Suppressor macrophage (primary cell): ENCODE measurements around the gene TMPRSS11B.
"Not testable (repeated sequence)": the region's sequence is repeated elsewhere in the genome, so short reads cannot be mapped to it uniquely, and the experiment has no call there.

ENCODE experiments used
- DNase-seq, 4 experiments: peaks; one replicate each; pipeline ENCODE4 v3.0.0-alpha.2; 2020 to 2022
- total RNA-seq, 17 experiments: gene quantifications; one replicate each; lab custom pipeline; 2026; ENCODE audit warnings: mixed read lengths in 6 of 17, inconsistent platforms in 3 of 17; lab: John Stamatoyannopoulos, UW

The TMPRSS11B gene
- total RNA-seq = 0 to 1.7 (median 0) reads per million in 17 experiments

DNA sequence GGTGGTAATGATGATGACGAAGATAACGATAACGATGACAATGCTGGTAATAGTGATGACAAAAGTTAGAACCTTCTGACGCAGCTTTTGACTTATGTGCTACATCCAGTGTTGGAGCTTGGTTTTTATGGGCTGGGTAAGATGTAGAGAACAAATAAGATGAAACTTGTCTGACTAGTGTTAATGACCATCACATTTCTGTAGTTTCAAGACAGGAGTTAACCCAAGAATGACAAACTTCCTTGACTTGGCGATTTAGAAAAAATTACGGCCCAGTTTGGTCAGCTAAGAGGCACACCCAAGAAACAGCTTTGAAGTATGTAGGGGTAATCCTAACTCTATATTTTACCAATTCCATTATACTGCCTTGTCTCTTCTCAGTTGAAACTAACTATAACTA lies at the start of gene TMPRSS11B:
Gene TMPRSS11B, minus strand, starts transcription at position 101 of the 400 bp plus-strand sequence. CDS start 136 bp downstream, outside the sequence.
- no peak for DNase-seq

DNA sequence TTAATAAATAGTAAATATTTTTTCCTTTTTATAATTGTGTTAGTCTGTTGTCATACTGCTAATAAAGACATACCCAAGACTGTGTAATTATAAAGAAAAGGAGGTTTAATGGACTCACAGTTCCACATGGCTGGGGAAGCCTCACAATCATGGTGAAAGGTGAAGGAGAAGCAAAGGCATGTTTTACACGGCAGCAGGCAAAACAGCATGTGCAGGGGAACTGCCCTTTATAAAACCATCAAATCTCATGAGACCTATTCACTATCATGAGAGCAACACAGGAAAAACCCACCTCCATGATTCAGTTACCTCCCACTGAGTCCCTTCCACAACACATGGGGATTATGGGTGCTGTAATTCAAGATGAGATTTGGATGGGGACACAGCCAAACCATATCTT lies 45.8 kb upstream of the TMPRSS11B start:
- no peak for DNase-seq

GRCh38 chr4:68288393-68288740 lies 42.9 kb upstream of the TMPRSS11B start:
- no peak for DNase-seq

- no peak for DNase-seq
Observed at GRCh38 chr4:68287704-68288392, 42.4 kb upstream of the TMPRSS11B start.

DNA sequence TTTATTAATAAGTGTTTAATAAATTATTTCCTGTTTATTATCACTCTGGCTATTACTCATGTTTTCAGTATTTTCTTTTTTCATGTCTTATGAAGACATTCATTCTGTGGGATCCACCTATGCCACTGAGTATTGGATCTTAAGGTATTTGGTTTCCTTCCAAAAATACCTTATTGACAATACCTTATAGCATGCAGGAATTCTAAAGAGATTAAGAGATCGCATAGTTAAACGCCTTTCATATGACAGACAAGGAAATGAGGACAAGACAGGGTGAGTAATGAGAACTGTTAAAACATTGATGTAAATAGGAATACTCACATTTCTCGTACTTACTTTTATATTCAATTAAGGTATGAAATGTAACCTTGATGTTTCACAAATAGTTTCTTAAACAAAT lies 38.2 kb upstream of the TMPRSS11B start:
- no peak for DNase-seq

DNA sequence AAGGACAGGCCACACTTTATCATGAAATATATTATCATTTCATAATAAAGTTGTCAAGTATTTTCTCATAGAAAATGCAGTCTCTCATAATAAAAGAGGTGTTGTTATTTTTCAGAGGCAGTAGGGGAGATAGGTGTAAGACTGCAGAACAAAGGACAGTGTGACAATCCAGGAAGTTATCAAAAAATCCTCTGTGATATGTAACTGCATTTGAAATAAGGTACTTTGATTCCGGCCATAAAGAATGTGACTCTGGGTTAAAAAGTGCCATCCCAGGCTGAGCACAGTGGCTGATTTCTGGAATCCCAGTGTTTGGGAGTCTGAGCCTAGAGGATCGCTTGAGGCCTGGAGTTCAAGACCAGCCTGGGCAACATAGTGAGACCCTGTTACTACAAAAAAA lies 37.6 kb upstream of the TMPRSS11B start:
- DNase-seq = no peak

- not testable (repeated sequence) for DNase-seq
Observed at GRCh38 chr4:68281796-68282740, 36.6 kb upstream of the TMPRSS11B start.

GRCh38 chr4:68278029-68278428 lies 32.5 kb upstream of the TMPRSS11B start:
- no peak for DNase-seq

DNA sequence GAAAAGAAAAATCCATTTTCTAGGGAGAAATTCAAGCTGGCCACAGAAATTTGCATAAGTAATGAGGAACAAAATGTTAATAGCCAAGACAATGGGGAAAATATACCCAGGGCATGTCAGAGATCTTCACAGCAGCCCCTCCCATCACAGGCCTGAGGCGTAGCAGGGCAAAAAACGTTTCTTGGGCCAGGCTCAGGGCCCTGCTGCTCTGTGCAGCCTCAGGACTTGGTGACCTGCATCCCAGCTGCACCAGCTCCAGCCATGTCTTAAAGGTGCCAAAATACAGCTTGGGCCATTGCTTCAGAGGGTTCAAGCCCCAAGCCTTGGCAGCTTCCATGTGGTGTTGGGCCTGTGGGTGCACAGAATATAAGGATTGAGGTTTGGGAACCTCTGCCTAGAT lies 32.1 kb upstream of the TMPRSS11B start:
- DNase-seq = no peak

DNA sequence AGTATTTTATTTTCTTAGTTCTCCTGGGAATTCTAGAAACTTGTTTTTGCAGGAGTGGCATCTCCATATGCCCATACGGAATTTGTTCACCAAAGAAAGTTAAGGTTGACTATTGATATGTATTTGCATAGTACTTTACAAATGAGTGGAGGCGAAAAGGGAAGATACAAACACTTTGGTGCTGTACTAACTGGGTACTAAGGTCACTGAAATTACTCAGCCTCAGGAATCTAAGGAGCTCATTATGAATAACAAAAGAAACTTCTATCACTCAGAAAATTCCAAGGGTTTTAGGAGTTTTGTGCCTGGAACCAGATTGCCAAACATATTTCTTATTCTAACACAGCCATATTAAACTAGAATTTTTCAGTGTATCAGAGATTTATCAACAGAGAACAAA lies 27.4 kb upstream of the TMPRSS11B start:
- DNase-seq = no peak

- no peak for DNase-seq
Observed at GRCh38 chr4:68272380-68272779, 26.9 kb upstream of the TMPRSS11B start.

- DNase-seq = peak; percentile 6 to 64 (median 40)
Observed at GRCh38 chr4:68271851-68272357, 26.4 kb upstream of the TMPRSS11B start.

DNA sequence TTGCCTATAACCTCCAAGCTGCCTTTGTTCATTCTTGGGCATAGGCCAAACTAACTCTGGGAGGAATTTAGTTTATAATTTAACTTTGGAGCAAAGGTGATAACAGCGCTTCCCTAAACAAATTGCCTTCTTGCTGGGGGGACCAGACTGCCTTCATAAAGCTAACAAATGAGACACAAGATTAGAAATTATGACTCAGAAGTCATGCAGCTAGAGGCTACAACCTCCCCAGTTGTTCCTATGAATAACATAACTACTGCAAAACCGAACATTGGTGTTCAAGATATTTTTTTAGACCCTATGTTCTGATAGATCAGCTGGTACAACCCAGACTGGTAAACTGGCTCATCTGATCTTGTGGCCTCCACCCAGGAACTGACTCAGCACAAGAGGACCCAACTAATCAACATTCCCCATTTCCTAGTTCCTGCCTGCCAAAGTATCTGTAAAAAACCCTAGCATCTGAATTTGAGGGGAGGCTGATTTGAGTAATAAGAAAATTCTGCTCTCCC lies 22.0 kb upstream of the TMPRSS11B start:
- no peak for DNase-seq

DNA sequence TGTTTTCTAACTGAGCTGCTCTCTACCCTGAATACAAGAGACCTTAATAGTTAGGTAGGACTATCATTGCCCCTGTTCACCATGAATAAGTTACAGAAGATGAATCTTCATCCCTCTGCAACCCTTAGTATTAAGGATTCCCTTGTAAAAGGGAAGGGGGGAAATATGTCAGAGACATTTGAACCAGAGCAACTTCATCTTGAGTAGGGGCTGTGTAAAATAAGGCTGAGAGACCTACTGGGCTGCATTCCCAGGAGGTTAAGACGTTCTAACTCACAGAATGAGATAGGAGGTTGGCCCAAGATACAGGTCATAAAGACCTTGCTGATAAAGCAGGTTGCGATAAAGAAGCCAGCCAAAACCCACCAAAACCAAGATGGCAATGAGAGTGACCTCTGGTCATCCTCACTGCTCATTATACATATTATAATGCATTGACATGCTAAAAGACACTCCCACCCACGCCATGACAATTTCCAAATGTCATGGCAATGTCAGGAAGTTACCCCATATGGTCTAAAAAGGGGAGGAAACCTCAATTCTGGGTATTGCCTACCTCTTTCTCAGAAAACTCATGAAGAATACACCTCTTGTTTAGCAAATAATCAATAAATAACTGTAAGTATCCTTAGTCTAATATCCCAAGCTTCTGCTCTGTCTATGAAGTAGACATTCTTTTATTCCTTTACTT lies 19.5 kb upstream of the TMPRSS11B start:
- no peak for DNase-seq

DNA sequence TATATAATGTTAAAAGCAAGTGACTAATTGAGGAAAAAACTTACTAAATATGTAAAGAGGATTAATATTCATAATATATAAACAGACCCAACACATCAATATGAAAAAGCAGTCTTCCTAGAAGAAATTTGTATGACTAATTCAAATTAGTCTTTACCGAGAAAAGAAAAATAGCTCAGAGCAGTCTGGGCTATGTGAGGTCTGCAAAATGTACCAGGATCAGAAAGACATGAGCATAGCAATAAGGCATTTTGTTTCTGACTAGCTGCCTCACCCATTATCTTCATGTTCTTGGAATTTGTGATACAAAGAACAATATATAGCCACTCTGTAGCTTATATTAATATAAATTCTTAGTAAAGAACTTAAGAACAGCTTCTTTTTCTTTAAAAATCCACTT lies 13.7 kb upstream of the TMPRSS11B start:
- no peak for DNase-seq

DNA sequence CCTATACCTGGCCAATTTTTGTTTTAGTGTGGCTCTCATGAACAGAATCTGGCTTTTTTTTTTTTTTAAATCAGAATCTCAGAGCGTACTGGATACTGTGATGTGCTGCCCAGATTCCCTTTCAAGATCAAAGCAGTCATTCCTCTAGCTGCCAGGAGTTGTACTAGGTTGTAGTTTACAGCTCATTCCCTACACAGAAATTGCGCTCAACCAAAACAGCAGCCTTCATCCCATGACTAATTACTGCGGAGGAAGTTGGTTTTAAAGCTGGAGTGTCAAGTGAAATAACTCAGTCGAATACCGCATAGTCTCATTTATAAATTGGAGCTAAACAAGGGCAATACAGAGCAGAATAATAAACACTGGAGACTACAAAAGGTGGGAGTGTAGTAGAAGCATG lies 12.2 kb upstream of the TMPRSS11B start:
- DNase-seq = no peak

DNA sequence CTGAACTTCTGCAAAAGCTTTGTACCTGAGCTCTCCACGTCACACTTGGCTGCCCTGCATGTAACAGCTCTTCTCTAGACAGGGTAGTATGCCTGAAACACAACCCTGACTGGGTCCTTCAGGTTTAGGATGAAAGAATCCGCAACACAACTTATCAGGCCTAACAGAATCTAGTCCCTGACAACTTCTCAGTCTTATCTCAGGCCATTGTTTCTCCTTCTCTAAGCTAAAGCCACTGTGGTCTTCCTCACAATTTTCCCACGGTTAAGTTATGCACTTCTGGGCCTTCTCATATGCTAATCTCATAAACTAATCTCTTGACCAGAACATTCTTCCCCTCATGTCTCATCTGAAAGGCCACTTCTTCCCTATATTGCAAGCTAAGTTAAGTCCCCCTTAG lies 10.8 kb upstream of the TMPRSS11B start:
- no peak for DNase-seq

GRCh38 chr4:68250151-68250930 lies 4.8 kb upstream of the TMPRSS11B start:
- no peak for DNase-seq

DNA sequence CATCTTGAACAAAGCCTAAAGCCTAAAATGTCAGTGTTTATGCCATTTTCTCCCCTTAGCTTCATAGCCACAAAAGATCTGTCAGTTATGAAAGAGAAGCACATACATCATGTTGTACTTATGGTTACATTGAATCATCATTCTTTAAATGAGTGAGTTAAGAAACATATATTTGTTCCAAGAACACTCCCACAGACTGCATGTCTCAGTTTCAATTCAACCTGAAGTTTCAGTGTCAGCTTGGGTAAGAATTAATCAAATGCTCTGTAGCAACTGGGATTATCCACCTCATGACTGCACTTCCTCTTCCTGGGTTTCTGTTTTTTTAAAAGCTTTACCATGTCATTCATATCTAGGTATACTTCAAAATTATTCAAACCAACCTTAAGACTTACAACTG lies 3.9 kb upstream of the TMPRSS11B start:
- peak in 1 of 4 experiments; percentile 37 for DNase-seq

DNA sequence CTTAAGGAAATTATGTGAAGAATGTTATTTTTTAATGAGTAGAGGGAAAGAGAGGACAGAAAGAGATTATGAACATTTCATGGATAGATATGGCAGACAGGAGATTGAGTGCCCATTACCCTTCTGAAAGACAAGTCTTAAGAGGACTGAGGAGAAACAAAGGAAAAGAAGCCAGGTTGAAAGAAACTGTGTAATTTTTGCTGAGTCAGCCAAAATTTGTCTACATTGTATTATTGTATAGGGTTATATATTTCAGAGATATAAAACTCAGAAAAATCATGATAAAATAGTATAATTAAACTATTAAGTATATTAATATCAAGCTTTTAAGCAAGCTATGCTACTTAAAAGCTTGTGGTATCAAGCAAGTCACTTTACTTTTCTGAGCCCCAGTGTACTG lies 4.9 kb downstream of the TMPRSS11B start:
- DNase-seq = no peak

DNA sequence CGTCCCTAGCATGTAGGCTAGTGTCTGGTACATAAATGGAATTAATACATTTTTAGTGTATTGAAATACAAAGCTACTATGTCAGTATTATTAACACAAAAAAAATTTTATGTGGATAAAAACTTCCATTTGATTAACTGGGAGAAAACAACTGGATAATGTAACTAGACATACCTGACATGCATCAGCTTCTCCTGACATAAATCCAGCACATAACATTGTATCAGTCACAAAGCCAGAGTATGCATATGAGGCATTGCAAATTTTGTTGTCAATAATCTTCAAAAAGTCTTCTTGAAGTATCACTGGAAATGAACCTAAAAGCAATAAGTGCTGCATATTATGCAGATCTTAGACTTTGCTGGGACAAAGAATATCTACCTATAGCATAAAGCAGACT lies 16.9 kb downstream of the TMPRSS11B start:
- DNase-seq = no peak

- DNase-seq = no peak
Observed at GRCh38 chr4:68218044-68218443, 27.4 kb downstream of the TMPRSS11B start.
